Body of pancreas (tissue), 4 donors: ENCODE measurements around the gene ABCC8. TPM values are rescaled to one million over a fixed set of nuclear protein-coding genes. Genes with fewer than 3 reads are reported as not detected.

Experiments used
- ATAC-seq: fragments of 150-250 bp; one replicate; pipeline ENCODE4 v1.9.1; 2016
- DNase-seq, 4 donors: peaks; one replicate each; pipeline ENCODE4 v3.0.0-alpha.2; 2019
- H3K27ac ChIP-seq, 4 donors: fragments of 200-600 bp; sonication (generic); 1 replicate in 3 of 4; 2 replicates in 1 of 4; pipeline versions ENCODE4 v1.5.1 to v1.6.1; 2016 to 2019; ENCODE audit warnings: mild to moderate bottlenecking in 1 of 4, mixed read lengths in 1 of 4, moderate library complexity in 1 of 4
- H3K27me3 ChIP-seq, 2 donors: fragments of 200-600 bp; sonication (generic); one replicate each; pipeline ENCODE4 v1.6.0; 2016; ENCODE audit warnings: mild to moderate bottlenecking in 1 of 2
- H3K36me3 ChIP-seq, 2 donors: fragments of 200-600 bp; sonication (generic); replicated peaks in 1 of 2; 2 replicates each; pipeline ENCODE4 v1.5.1; 2016; ENCODE audit warnings: low read depth in 2 of 2; ENCODE audit not compliant: insufficient read depth in 1 of 2
- H3K4me1 ChIP-seq: fragments of 200-600 bp; sonication (generic); one replicate; pipeline ENCODE4 v1.6.0; 2016
- H3K4me3 ChIP-seq, 2 donors: fragments of 200-600 bp; sonication (generic); 1 replicate in 1 of 2; 2 replicates in 1 of 2; pipeline ENCODE4 v1.5.1; 2016 to 2019
- H3K9me3 ChIP-seq, 3 donors: fragments of 200-600 bp; sonication (generic); 1 replicate in 2 of 3; 2 replicates in 1 of 3; pipeline ENCODE4 v1.5.1; 2016
- POLR2A ChIP-seq, 3 donors: fragments of 450-650 bp; IDR thresholded peaks; one replicate each; pipeline ENCODE4 v1.6.1; 2016; ENCODE audit warnings: antibody characterized with exemption in 3 of 3, mild to moderate bottlenecking in 2 of 3
- WGBS, 2 donors: methylation state at CpG; one replicate each; pipeline ENCODE4 v1.1.5; 2017; 5-methylcytosine and 5-hydroxymethylcytosine counted together
- intact Hi-C: fragments of 100-400 bp; cut with DNase I; formaldehyde crosslinking; loops from one replicate; pipeline ENCODE4 v1.15.1; 2023
- total RNA-seq, 2 donors: library from RNA; depleted of rRNA; stranded (reverse); fragments of >200 nt; gene quantifications; one replicate each; pipeline ENCODE4 v1.1.0, GENCODE V29; 2016
- TF ChIP-seq, protein P1 (sequence below), 7 experiments: fragments of 450-650 bp in 4 of 7; fragments of 200-600 bp in 3 of 7; sonication (generic) in 3 of 7; IDR thresholded peaks; one replicate each; pipeline ENCODE4 v1.5.1; 2016 to 2019; ENCODE audit warnings: antibody characterized with exemption in 7 of 7

ABCC8 gene
- total RNA-seq, 2 donors from 2014 or later = 42.5 to 87.0 TPM

GRCh38 chr11:17368551-17368950, 108.1 kb downstream of the ABCC8 start:
- TF ChIP-seq, protein P1, sequence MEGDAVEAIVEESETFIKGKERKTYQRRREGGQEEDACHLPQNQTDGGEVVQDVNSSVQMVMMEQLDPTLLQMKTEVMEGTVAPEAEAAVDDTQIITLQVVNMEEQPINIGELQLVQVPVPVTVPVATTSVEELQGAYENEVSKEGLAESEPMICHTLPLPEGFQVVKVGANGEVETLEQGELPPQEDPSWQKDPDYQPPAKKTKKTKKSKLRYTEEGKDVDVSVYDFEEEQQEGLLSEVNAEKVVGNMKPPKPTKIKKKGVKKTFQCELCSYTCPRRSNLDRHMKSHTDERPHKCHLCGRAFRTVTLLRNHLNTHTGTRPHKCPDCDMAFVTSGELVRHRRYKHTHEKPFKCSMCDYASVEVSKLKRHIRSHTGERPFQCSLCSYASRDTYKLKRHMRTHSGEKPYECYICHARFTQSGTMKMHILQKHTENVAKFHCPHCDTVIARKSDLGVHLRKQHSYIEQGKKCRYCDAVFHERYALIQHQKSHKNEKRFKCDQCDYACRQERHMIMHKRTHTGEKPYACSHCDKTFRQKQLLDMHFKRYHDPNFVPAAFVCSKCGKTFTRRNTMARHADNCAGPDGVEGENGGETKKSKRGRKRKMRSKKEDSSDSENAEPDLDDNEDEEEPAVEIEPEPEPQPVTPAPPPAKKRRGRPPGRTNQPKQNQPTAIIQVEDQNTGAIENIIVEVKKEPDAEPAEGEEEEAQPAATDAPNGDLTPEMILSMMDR (IDR thresholded peaks at IDR 0.05) = no peak
- no peak for TF ChIP-seq POLR2A (IDR thresholded peaks at IDR 0.05)

DNA sequence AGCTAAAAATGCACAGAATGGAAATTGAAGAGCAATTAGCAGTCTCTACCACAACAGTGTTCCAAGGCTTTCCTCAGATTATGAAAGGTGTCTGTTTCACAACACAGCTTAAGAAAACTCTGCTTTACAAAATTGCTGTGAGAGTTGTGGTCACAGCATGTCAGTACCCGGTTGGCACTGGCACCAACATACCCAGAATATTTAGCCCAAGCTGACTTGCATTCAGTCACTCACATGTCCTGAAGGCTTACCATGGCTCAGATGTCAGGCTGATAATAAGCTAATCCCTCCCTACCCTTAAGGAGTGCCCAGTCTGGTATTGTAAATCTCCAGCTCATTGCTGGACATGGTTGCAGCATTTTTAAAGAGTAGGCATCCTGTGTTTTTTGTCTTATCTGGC, 110.2 kb downstream of the ABCC8 start:
- H3K9me3 ChIP-seq = peaks cover 0 to 36% (median 0%) of the 10 kb centered on the region in 3 donors
- ATAC-seq (no peak), DNase-seq (no peak)
- no peak overlapping the region for H3K4me3 ChIP-seq
- H3K4me1 ChIP-seq = no peaks in the 10 kb centered on the region
- WGBS, 2 donors = 75 to 100% methylated on average over 1 of the region's 1 CpG
- intact Hi-C loops = no loop called here
- TF ChIP-seq POLR2A (IDR thresholded peaks at IDR 0.05) = no peak
- TF ChIP-seq, protein P1 (IDR thresholded peaks at IDR 0.05) = no peak
- no peak overlapping the region for H3K27ac ChIP-seq
- H3K36me3 ChIP-seq = no peaks in the 10 kb centered on the region
- H3K27me3 ChIP-seq = no peaks in the 10 kb centered on the region

More at GRCh38 chr11:17368551-17368950, 108.1 kb downstream of the ABCC8 start:
- intact Hi-C loops = no loop called here
- no peak for DNase-seq
- Histone ChIP-seq H3K4me3 (no peak overlapping the region), H3K27me3 (no peaks in the 10 kb centered on the region), H3K9me3 (peaks cover 0 to 56% (median 0%) of the 10 kb centered on the region in 3 donors), H3K36me3 (no peaks in the 10 kb centered on the region), H3K27ac (no peak overlapping the region), H3K4me1 (no peaks in the 10 kb centered on the region)
- WGBS, 2 donors = 91 to 98% methylated on average over 3 of the region's 3 CpGs
- no peak for ATAC-seq

- Histone ChIP-seq H3K27me3 (no peaks in the 10 kb centered on the region), H3K9me3 (no peaks in the 10 kb centered on the region), H3K36me3 (no peaks in the 10 kb centered on the region), H3K4me1 (peaks cover 23% of the 10 kb centered on the region), H3K27ac (no peak overlapping the region), H3K4me3 (no peak overlapping the region)
- intact Hi-C loops = no loop called here
- DNase-seq = peak; percentile 69 to 80 (median 75)
- WGBS, 2 donors = 27 to 37% methylated on average over 3 of the region's 3 CpGs
- no peak for TF ChIP-seq POLR2A (IDR thresholded peaks at IDR 0.05)
- TF ChIP-seq, protein P1 (IDR thresholded peaks at IDR 0.05) = peak in 6 of 7 experiments; percentile 54 to 78 (median 68)
- ATAC-seq = peak; percentile 43
These were observed 122.0 kb downstream of the ABCC8 start for GRCh38 chr11:17354601-17354991.

- ATAC-seq (no peak), DNase-seq (no peak)
- 5 to 8% methylated on average over 14 to 15 of the region's 15 CpGs for whole genome bisulfite sequencing, 2 donors
- intact Hi-C loops = no loop called here
- Histone ChIP-seq H3K27me3 (no peaks in the 10 kb centered on the region), H3K27ac (peak overlapping the region in 3 of 4 donors; percentile 56 to 85 (median 72)), H3K9me3 (no peaks in the 10 kb centered on the region), H3K4me1 (peaks cover 23% of the 10 kb centered on the region), H3K4me3 (peak overlapping the region; percentile 41 to 62), H3K36me3 (no peaks in the 10 kb centered on the region)
- TF ChIP-seq, protein P1 (IDR thresholded peaks at IDR 0.05) = no peak
- no peak for TF ChIP-seq POLR2A (IDR thresholded peaks at IDR 0.05)
These were observed 122.6 kb downstream of the ABCC8 start for GRCh38 chr11:17353821-17354600.
